SK-N-SH treated with all-trans-retinoic acid at 6 μM for 48 hours (cell line): ENCODE measurements around the gene RBFA.

Experiments used
- ESRRG ChIP-seq: fragments of 250-450 bp; sonication (Bioruptor Pico); IDR thresholded peaks from 2 replicates; pipeline ENCODE4 v1.6.1; 2021; ENCODE audit warnings: mild to moderate bottlenecking
- GLIS3 ChIP-seq: fragments of 250-450 bp; sonication (Bioruptor Pico); IDR thresholded peaks from 2 replicates; pipeline ENCODE4 v1.5.0; 2020; ENCODE audit warnings: mild to moderate bottlenecking, moderate library complexity
- OSR1 ChIP-seq: fragments of 250-450 bp; sonication (Bioruptor Pico); IDR thresholded peaks from 2 replicates; pipeline ENCODE4 v1.8.0; 2022; ENCODE audit warnings: moderate library complexity, mild to moderate bottlenecking, inconsistent platforms
- RARB ChIP-seq: fragments of 250-450 bp; sonication (Bioruptor Pico); IDR thresholded peaks from 2 replicates; pipeline ENCODE4 v1.8.0; 2021; ENCODE audit warnings: mild to moderate bottlenecking, moderate library complexity
- SNAI2 ChIP-seq: fragments of 250-450 bp; sonication (Bioruptor Pico); IDR thresholded peaks from 2 replicates; pipeline ENCODE4 v1.5.0; 2020; ENCODE audit warnings: mild to moderate bottlenecking, moderate library complexity
- TCF4 ChIP-seq: fragments of 250-450 bp; sonication (Bioruptor Pico); IDR thresholded peaks from 2 replicates; pipeline ENCODE4 v1.8.0; 2021; ENCODE audit warnings: mild to moderate bottlenecking, moderate library complexity, borderline replicate concordance
- ZFP3 ChIP-seq: fragments of 250-450 bp; sonication (Bioruptor Pico); IDR thresholded peaks from 2 replicates; pipeline ENCODE4 v1.5.0; 2020; ENCODE audit warnings: mild to moderate bottlenecking, moderate library complexity
- ZFP30 ChIP-seq: fragments of 450-650 bp; formaldehyde crosslinking; IDR thresholded peaks from 2 replicates; pipeline ENCODE4 v1.5.0; 2022; ENCODE audit warnings: mild to moderate bottlenecking, moderate library complexity
- TF ChIP-seq, protein P1 (sequence below): fragments of 250-450 bp; sonication (Bioruptor Pico); IDR thresholded peaks from 2 replicates; pipeline ENCODE4 v1.8.0; 2020; ENCODE audit warnings: mild to moderate bottlenecking, moderate library complexity, borderline replicate concordance

DNA sequence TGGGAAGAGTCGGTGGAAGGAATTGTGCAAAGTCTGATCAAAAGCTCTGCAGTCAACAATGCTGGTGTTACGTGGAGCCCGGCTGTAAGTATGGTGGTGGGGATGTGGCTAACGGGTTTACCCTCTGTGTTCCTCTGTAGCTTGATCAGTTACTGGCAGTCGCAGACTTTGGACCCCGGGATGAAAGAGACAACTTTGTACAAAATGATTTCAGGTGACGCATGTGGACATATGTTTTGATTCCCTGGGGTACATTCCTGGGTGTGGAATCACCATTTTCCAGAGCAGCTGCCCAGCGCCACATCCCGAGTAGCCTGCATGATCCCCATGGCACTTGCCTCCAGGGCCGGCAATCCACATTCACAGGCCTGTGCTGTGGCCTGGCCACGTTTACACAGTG lies 9.8 kb downstream of the RBFA start:
- TF ChIP-seq, protein P1, sequence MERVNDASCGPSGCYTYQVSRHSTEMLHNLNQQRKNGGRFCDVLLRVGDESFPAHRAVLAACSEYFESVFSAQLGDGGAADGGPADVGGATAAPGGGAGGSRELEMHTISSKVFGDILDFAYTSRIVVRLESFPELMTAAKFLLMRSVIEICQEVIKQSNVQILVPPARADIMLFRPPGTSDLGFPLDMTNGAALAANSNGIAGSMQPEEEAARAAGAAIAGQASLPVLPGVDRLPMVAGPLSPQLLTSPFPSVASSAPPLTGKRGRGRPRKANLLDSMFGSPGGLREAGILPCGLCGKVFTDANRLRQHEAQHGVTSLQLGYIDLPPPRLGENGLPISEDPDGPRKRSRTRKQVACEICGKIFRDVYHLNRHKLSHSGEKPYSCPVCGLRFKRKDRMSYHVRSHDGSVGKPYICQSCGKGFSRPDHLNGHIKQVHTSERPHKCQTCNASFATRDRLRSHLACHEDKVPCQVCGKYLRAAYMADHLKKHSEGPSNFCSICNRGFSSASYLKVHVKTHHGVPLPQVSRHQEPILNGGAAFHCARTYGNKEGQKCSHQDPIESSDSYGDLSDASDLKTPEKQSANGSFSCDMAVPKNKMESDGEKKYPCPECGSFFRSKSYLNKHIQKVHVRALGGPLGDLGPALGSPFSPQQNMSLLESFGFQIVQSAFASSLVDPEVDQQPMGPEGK (CRISPR knock-in tag) = no peak
- TF ChIP-seq SNAI2 (CRISPR knock-in tag) (no peak), RARB (CRISPR knock-in tag) (no peak), ESRRG (CRISPR knock-in tag) (no peak), ZFP3 (CRISPR knock-in tag) (no peak), OSR1 (CRISPR knock-in tag) (no peak), TCF4 (CRISPR knock-in tag) (no peak), ZFP30 (CRISPR knock-in tag) (no peak), GLIS3 (no peak)
